Karpas-422 (cell line): ENCODE results near the gene SP9. TPM values are rescaled to one million over a fixed set of nuclear protein-coding genes. Genes with fewer than 3 reads are reported as not detected.

Experiments
- DNase-seq: peaks from one replicate; pipeline ENCODE4 v3.0.0-alpha.2; 2015
- H2AFZ ChIP-seq: fragments of 200-600 bp; sonication (generic); 2 replicates; pipeline ENCODE4 v1.6.1; 2014; ENCODE audit warnings: antibody characterized with exemption, low read length, mixed read lengths
- H3K27ac ChIP-seq: fragments of 200-600 bp; sonication (generic); 2 replicates; pipeline ENCODE4 v1.5.1; 2014; ENCODE audit warnings: mild to moderate bottlenecking, low read length, moderate library complexity
- H3K27me3 ChIP-seq: fragments of 200-600 bp; sonication (generic); 2 replicates; pipeline ENCODE4 v1.6.1; 2014; ENCODE audit warnings: low read length, mixed read lengths
- H3K36me3 ChIP-seq: fragments of 200-600 bp; sonication (generic); 2 replicates; pipeline ENCODE4 v1.6.1; 2014; ENCODE audit warnings: low read length, mixed read lengths; ENCODE audit not compliant: insufficient read depth
- H3K4me1 ChIP-seq: fragments of 200-600 bp; sonication (generic); 2 replicates; pipeline ENCODE4 v1.6.1; 2014; ENCODE audit warnings: mild to moderate bottlenecking, low read length, mixed read lengths
- H3K4me2 ChIP-seq: fragments of 200-600 bp; sonication (generic); 2 replicates; pipeline ENCODE4 v1.6.1; 2014; ENCODE audit warnings: low read length, low read depth, mild to moderate bottlenecking; ENCODE audit not compliant: poor library complexity, severe bottlenecking
- H3K4me3 ChIP-seq: fragments of 200-600 bp; sonication (generic); 2 replicates; pipeline ENCODE4 v1.5.1; 2014; ENCODE audit warnings: mild to moderate bottlenecking, antibody characterized with exemption, low read length, mixed read lengths
- H3K79me2 ChIP-seq: fragments of 200-600 bp; sonication (generic); 2 replicates; pipeline ENCODE4 v1.6.1; 2014; ENCODE audit warnings: mild to moderate bottlenecking, low read length, mixed read lengths
- H3K9ac ChIP-seq: fragments of 200-600 bp; sonication (generic); 2 replicates; pipeline ENCODE4 v1.6.0; 2014; ENCODE audit warnings: low read length
- H3K9me2 ChIP-seq: fragments of 200-600 bp; sonication (generic), shearing (Covaris generic); replicated peaks from 2 replicates; pipeline ENCODE4 v1.6.0; 2014; ENCODE audit warnings: mild to moderate bottlenecking, low read length, moderate library complexity; ENCODE audit not compliant: insufficient read depth
- H3K9me3 ChIP-seq: fragments of 300-700, 200-600 bp; sonication (generic); 2 replicates; pipeline ENCODE4 v1.6.1; 2014; ENCODE audit warnings: low read length, mixed read lengths
- H4K20me1 ChIP-seq: fragments of 200-600 bp; sonication (generic); 2 replicates; pipeline ENCODE4 v1.6.1; 2014; ENCODE audit warnings: mild to moderate bottlenecking, antibody characterized with exemption, low read length, low read depth; ENCODE audit not compliant: insufficient read depth
- total RNA-seq: library from RNA; depleted of rRNA; stranded (reverse); fragments of >200 nt; shearing (Covaris generic); gene quantifications from 2 replicates; pipeline ENCODE4 v1.2.3, GENCODE V29; 2014; ENCODE audit warnings: low replicate concordance

Gene SP9
- total RNA-seq, 1 experiment from 2014 or later: not detected

DNA sequence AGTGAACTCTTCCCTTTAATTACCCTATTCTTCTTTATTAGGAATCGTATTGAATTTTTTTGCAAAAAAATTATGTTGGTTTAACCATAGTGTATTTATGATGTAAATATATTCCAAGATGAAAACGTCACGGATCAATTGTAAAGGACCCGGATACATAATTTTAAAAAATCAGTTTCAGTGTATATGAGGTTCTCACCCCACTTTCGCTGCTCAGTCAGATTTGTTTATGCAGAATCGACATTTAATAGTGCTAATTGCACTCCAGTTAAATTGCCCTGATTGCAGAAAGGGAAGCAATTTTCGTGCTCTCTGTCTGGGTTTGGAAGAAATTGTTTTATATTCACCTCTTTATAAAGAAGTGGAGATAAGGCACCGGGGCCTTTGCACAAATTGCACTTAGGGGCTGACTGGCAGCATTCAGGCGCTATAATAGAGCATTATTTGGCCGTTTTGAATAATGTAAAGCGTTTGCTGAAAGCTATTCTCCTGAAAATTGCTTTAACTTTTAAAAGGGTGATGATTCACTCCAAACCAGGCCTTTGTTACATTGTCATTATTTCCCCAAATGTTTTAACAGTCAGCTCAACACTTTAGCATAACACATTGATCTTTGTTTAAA is 3.0 kb upstream of the SP9 start:
- H3K9me2 ChIP-seq: no peaks in the 10 kb centered on the region
- no peak overlapping the region for H3K9ac ChIP-seq
- peak overlapping the region; percentile 63 for H3K4me2 ChIP-seq
- no peaks in the 10 kb centered on the region for H3K27me3 ChIP-seq
- no peaks in the 10 kb centered on the region for H3K79me2 ChIP-seq
- no peak overlapping the region for H2AFZ ChIP-seq
- no peak for DNase-seq
- H3K27ac ChIP-seq: no peak overlapping the region
- H4K20me1 ChIP-seq: no peaks in the 10 kb centered on the region
- H3K4me3 ChIP-seq: no peak overlapping the region
- H3K4me1 ChIP-seq: peaks cover 45% of the 10 kb centered on the region
- no peaks in the 10 kb centered on the region for H3K9me3 ChIP-seq
- no peaks in the 10 kb centered on the region for H3K36me3 ChIP-seq

DNA sequence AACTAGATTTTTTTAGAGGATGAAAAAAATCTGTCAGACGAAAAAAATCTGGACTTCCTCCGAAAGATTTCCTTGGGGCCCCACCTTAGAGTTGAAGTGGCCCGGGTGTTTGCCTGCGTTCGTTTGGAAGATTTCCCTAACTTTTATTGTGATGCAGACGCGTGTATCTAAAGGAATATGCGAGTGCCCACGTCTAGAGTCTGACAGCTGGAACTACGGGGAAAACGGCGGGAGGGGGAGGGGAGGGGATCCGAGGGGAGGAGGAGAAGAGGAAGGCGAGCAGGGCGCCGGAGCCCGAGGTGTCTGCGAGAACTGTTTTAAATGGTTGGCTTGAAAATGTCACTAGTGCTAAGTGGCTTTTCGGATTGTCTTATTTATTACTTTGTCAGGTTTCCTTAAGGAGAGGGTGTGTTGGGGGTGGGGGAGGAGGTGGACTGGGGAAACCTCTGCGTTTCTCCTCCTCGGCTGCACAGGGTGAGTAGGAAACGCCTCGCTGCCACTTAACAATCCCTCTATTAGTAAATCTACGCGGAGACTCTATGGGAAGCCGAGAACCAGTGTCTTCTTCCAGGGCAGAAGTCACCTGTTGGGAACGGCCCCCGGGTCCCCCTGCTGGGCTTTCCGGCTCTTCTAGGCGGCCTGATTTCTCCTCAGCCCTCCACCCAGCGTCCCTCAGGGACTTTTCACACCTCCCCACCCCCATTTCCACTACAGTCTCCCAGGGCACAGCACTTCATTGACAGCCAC is 2.4 kb upstream of the SP9 start:
- DNase-seq: no peak
- Histone ChIP-seq H3K27me3 (no peaks in the 10 kb centered on the region), H3K36me3 (no peaks in the 10 kb centered on the region), H3K79me2 (no peaks in the 10 kb centered on the region), H2AFZ (no peak overlapping the region), H4K20me1 (no peaks in the 10 kb centered on the region), H3K9me3 (no peaks in the 10 kb centered on the region), H3K4me2 (peak overlapping the region; percentile 63), H3K4me1 (peaks cover 46% of the 10 kb centered on the region), H3K9me2 (no peaks in the 10 kb centered on the region), H3K9ac (no peak overlapping the region), H3K4me3 (peak overlapping the region; percentile 66; the same call in 1 of the 2 replicates), H3K27ac (no peak overlapping the region)

DNA sequence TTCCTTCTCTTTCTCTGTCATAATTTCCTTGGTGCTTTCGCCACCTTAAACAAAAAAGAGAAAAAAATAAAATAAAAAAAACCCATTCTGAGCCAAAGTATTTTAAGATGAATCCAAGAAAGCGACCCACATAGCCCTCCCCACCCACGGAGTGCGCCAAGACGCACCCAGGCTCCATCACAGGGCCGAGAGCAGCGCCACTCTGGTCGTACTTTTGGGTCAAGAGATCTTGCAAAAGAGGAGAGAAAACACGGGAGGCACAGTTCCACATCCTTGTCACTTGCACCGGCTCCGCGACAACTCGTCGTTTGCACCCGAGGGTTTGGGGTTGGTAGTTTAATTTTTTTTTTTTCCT is 1.8 kb upstream of the SP9 start:
- DNase-seq: no peak
- Histone ChIP-seq H3K27me3 (no peaks in the 10 kb centered on the region), H3K9ac (peak overlapping the region; percentile 54), H3K4me2 (peak overlapping the region; percentile 63), H3K9me2 (no peaks in the 10 kb centered on the region), H3K4me1 (peaks cover 51% of the 10 kb centered on the region), H3K36me3 (no peaks in the 10 kb centered on the region), H2AFZ (peak overlapping the region; percentile 76; the same call in 1 of the 2 replicates), H4K20me1 (no peaks in the 10 kb centered on the region), H3K4me3 (peak overlapping the region; percentile 66), H3K27ac (no peak overlapping the region), H3K79me2 (no peaks in the 10 kb centered on the region), H3K9me3 (no peaks in the 10 kb centered on the region)

DNA sequence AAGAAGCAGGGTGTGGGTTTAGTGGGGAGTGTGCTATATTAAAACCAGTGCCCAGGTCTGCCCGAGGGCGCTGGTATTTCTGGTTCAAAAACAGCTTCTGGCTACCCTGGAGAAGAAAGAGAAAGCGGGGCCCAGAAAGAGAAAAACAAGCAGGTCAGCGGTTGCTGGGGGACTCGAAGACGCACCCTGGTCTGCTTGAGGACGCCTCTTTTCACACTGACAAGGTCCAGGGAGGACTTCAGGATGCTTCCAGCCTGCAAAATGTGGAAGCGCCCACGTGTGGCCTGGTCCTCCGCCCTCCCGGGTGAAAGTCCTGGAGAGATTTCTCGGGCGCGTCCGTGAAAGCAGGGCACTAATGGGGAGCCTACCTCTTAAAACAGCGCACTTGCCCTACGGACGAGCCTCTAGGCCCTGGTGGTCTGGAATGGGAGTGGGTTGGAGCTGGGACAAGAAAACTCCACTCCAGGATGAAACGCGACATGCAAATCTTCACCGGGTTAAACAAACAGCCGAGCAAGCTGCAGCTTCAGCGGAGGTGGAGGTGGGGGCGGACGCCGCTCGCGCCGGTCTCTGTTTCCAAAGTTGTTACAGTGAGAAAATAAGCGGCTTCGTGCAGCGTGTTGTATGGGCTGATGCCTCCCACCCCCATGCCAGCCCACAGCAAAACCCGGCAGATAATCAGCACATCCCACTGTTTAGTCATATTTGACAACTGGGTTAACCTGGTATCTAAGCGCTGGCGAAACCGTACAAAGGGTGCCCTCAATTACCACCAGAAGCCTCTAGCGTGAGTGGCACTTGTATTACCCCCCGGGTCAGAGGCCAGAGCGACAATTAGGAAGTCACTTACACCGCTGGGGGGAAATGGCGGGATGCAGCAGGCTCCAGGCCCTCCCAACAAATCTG is 1.1 kb upstream of the SP9 start:
- peak overlapping the region; percentile 63 for H3K4me2 ChIP-seq

DNA sequence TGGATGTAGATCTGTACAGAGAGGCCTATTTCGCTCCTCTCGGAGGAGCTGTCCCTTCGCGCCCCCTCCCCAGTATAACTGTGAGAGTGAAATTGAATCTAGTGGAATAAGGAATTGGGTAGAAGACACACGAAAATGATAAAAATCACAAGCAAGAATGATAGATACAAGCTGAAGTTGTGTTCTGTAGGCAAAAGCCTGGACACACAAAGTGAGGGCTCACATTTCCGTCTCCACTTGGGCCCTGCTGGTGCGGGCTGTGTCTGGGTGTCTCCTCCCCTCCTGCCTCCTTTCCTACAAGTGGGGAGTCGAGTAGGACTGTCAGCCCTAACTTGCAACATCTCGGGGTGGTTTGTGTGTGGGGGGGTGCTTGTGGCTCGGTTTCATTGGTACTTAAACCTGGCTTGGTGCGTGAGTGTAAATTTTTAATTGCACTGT is 457 bp upstream of the SP9 start:
- no peak overlapping the region for H3K27ac ChIP-seq
- H3K4me2 ChIP-seq: peak overlapping the region; percentile 63
- H3K36me3 ChIP-seq: no peaks in the 10 kb centered on the region
- no peak overlapping the region for H2AFZ ChIP-seq
- H3K9me3 ChIP-seq: no peaks in the 10 kb centered on the region
- H3K9me2 ChIP-seq: no peaks in the 10 kb centered on the region
- DNase-seq: no peak
- H3K27me3 ChIP-seq: no peaks in the 10 kb centered on the region
- H3K4me3 ChIP-seq: peak overlapping the region; percentile 66; the same call in 1 of the 2 replicates
- H3K79me2 ChIP-seq: no peaks in the 10 kb centered on the region
- no peak overlapping the region for H3K9ac ChIP-seq
- peaks cover 64% of the 10 kb centered on the region for H3K4me1 ChIP-seq
- no peaks in the 10 kb centered on the region for H4K20me1 ChIP-seq

More for the DNA sequence above, 1.1 kb upstream of the SP9 start:
- H2AFZ ChIP-seq: peak overlapping the region; percentile 76; the same call in 1 of the 2 replicates
- H3K4me1 ChIP-seq: peaks cover 58% of the 10 kb centered on the region
- H3K4me3 ChIP-seq: peak overlapping the region; percentile 66
- H3K9ac ChIP-seq: peak overlapping the region; percentile 54
- H3K9me3 ChIP-seq: no peaks in the 10 kb centered on the region
- no peak overlapping the region for H3K27ac ChIP-seq
- no peaks in the 10 kb centered on the region for H3K27me3 ChIP-seq
- DNase-seq: no peak
- no peaks in the 10 kb centered on the region for H3K36me3 ChIP-seq
- no peaks in the 10 kb centered on the region for H3K79me2 ChIP-seq
- no peaks in the 10 kb centered on the region for H4K20me1 ChIP-seq
- H3K9me2 ChIP-seq: no peaks in the 10 kb centered on the region

DNA sequence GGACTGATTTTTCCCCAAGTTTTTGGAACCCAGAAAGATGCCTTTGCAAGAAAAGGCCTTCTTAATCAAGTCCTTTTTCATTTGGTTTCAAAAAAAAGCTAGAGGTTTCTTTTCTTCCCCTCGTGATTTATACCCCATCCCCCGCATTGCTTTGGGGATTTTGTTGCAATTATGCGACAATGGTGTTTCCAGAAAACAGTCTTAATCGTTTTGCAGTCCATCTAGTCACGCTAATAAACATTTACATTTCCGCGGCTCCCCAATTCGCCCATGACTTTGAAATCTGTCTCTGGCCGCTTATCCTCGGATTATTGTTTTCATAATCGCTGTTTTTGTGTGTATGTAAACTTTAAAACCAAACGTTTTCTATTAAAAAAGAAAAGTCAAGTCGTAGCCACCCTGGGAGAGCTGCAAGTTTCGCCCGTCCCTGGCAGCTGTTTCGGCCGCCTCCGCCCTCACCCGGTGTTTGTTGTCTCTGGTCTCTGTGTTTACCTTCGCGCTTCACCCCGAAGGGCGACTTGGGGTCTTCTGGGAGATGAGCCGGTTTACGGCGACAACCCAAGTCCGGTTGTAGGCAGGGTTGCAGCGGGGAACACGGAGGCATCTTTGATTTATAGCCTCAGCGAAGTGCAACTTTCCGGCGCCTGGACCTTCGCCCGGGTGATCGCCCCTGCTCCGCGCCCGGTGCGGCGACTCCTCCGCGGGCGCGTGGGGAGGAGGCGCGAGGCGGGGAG is 667 bp downstream of the SP9 start:
- H3K4me2 ChIP-seq: no peak overlapping the region
- H3K79me2 ChIP-seq: no peaks in the 10 kb centered on the region
- peaks cover 63% of the 10 kb centered on the region for H3K4me1 ChIP-seq
- no peak overlapping the region for H3K9ac ChIP-seq
- no peaks in the 10 kb centered on the region for H3K27me3 ChIP-seq
- H3K9me2 ChIP-seq: no peaks in the 10 kb centered on the region
- no peaks in the 10 kb centered on the region for H3K36me3 ChIP-seq
- no peak overlapping the region for H2AFZ ChIP-seq
- no peaks in the 10 kb centered on the region for H3K9me3 ChIP-seq
- no peak overlapping the region for H3K27ac ChIP-seq
- DNase-seq: no peak
- no peak overlapping the region for H3K4me3 ChIP-seq
- no peaks in the 10 kb centered on the region for H4K20me1 ChIP-seq

DNA sequence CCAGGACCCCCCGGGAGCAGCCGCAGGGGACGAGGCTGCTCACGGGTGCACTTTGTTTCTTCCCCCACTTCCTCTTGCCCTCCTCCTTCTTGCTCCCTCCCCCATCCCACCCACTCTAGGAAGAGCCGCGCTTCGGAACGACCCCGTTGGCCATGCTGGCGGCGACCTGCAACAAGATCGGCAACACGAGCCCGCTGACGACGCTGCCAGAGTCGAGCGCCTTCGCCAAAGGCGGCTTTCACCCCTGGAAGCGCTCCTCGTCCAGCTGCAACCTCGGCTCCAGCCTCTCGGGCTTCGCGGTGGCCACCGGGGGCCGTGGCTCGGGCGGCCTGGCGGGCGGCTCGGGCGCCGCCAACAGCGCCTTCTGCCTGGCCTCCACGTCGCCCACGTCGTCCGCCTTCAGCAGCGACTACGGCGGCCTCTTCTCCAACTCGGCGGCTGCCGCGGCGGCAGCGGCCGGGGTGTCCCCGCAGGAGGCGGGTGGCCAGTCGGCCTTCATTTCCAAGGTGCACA is 1.3 kb downstream of the SP9 start:
- Histone ChIP-seq H3K4me1 (peaks cover 61% of the 10 kb centered on the region), H3K9me2 (no peaks in the 10 kb centered on the region), H3K4me2 (peak overlapping the region; percentile 68), H3K9ac (no peak overlapping the region), H4K20me1 (no peaks in the 10 kb centered on the region), H3K27me3 (no peaks in the 10 kb centered on the region), H3K27ac (no peak overlapping the region), H2AFZ (no peak overlapping the region), H3K9me3 (no peaks in the 10 kb centered on the region), H3K79me2 (no peaks in the 10 kb centered on the region), H3K36me3 (no peaks in the 10 kb centered on the region), H3K4me3 (no peak overlapping the region)
- DNase-seq: no peak
